ENCODE results near the gene KCNH8.

Gene KCNH8

GRCh38 chr3:19506171-19506570, 357.9 kb downstream of the KCNH8 start:
- DNase-seq: no peak

DNA sequence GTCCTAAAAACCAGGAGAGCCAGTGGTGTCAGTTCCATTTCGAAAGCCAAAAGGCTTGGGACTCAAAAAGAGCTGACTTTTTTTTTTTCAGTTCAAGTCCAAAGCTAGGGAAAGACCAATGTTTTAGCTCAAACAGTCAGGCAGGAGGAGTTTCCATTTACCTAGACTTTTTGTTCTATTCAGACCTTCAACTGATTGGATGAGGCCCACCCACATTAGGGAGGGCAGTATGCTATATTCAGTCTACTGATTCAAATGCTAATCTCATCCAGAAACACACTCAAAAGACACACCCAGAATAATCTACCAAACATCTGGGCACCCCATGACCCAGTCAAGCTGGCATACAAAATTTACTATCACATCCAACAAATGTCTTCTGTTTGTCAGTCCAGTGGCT, 374.0 kb downstream of the KCNH8 start:
- no peak for DNase-seq

- no peak for DNase-seq
Measured at GRCh38 chr3:19526071-19526470, 377.8 kb downstream of the KCNH8 start.

DNA sequence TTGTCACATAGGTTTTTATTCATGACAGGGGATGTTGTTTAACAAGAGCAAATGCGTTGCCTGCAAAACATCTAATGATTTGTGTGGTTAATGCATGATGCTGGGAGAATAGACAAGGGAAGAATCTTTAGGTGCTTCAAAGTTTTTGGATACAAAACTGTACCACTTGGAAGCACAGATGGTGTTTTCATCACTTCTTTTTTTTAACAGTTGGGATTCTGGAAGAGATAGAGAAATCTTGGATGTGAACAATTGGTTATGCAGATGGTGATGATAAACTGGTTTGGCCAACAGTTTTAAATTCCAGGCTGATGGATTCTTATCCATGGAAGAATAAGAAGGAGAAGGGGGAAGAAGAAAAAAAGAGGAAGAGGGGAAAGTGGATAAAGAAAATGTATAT, 379.4 kb downstream of the KCNH8 start:
- no peak for DNase-seq

GRCh38 chr3:19531426-19531825, 383.1 kb downstream of the KCNH8 start:
- no peak for DNase-seq

DNA sequence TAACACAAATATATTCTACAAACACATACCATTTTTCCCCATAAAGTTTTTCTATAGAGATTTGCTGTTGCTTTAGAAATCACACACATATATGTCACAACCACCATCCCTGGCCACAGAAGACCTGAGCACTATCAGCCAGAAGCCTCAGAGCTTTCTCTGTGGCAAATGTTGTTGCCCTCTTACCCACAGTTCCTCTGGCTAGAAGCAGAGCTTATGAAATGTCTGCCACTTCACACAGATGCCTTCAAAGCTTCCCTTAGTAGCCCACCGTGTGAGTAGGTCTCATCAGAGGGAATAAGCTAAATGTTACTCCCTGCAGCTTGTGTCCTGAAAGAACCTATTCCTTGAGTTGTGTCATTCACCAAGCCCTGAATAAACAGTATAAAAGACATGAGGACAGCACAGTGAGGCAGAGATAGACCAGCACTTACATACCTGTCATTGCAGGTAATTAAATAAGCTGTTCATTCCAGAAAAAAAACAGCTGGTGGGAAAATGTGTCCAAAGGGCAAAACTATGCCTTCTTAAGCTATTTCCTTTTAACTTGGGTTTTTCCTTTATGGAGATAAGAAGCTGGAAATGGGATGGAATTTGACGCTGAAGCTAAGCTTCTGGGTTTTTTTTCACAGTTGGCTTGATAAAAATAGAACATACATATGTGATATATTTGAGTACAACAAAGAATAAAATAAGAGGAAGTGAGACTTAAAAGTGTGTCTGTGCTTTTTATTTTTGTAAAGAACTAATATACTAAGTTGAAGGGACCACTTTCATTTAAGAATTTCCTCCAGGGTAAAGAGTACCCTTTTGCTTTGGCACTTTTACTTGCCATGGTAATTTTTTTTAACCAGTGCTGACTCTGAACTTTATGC, 391.4 kb downstream of the KCNH8 start:
- no peak for DNase-seq

GRCh38 chr3:19540464-19540863, 392.2 kb downstream of the KCNH8 start:
- no peak for DNase-seq

GRCh38 chr3:19541284-19541683, 393.0 kb downstream of the KCNH8 start:
- DNase-seq: no peak

GRCh38 chr3:19543212-19543841, 395.0 kb downstream of the KCNH8 start:
- peak; percentile 62 for DNase-seq

GRCh38 chr3:19547665-19548464, 399.6 kb downstream of the KCNH8 start:
- peak; percentile 85 for DNase-seq

DNA sequence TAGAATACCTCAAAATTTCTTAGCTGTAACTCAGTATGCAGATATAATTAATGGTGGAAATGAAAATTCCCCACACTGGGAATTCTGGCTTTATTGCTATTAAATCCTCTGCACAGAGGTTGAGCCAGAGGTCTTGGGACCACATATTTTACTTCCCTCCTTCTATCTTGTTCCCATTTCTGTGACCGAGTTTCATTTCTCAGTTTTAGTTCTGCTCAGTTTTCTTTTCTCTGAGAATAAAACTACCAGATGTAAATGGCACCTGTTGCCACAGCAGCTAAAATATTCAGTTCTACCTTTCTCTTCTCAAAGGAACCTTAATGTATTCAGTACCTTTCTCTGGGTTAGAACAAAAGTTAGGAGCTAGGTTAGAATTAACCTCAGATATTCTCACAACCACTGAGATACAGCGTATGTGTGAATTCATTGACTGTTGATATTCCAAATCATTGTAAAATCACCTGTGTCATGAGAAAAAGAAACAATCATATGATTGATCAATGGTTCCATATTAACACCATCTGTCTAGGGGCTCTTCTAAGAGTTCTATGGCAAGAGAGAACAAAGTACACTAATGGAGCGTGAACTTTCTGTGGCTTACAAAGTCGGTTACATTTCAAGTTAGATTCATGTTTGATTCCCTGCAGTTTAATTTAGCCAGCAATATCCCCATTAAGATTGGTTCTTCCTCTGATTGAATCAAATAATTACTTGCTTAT, 411.6 kb downstream of the KCNH8 start:
- DNase-seq: no peak

- DNase-seq: no peak
Measured at GRCh38 chr3:19573644-19574043, 425.3 kb downstream of the KCNH8 start.

- DNase-seq: no peak
Measured at GRCh38 chr3:19574268-19574667, 426.0 kb downstream of the KCNH8 start.

DNA sequence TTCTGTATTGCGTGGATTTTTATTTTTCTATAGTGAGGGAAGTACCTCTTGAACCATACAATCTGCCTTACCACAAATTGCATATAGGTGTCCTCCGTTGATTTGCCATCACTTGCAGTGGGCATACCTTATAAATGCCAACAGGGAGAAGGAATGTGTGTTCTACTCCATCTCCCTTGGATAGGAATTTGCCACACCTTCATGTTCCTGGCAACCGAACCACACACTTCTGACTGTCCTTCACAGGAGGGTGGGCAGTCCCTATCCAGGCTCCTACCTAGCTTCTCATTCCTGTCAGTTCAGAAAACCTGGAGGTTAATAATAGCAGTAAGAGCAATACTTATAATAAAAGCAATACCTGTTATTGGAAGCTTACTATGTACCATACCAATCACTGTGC, 428.0 kb downstream of the KCNH8 start:
- DNase-seq: no peak

Data from NCI-H2029 treated with DMSO at 0.1 percent for 48 hours (cell line).